ENCODE measurements around the gene MRPL28. TPM values are rescaled to one million over a fixed set of nuclear protein-coding genes. Genes with fewer than 3 reads are reported as not detected.

The MRPL28 gene
- total RNA-seq, 1 experiment from 2014 or later, result 61.4 TPM

DNA sequence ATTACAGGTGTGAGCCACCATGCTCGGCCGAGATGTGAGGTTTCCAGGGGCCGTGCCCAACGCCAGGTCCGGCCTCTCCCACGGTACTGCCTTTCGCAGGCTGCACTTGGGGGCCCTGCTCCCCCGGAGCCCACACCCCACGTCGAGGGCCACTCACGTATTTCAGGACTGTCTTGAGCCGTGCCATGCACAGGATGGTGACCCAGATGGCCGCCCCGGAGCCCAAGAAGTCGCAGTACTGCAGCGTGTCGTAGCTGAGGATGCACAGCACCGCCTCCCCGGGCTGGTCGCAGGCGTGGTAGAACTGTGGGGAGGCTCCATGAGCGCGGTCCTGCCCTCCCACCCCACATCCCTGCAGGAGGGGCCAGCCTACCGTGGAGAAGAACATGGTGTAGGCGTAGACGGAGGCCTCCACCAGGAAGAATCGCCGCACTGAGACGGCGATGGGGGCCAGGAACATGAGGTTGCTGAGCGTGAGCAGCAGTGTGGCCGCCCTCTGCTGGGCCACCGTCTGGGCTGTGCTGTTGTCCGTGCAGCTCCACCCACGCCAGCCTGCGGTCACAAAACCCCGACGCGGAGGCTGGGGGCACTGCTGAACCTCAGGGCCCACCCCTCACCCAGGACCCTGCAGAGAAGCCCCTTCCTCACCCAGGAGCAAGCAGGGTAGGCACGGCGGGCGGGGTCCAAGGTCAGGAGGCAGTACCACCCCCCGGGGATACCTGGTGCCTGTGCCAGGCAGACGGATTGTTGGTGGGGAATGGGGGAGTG is 3.7 kb upstream of the MRPL28 start:
- Histone ChIP-seq H3K9me2 (ENCODE audit: insufficient read depth) (no peaks in the 10 kb centered on the region), H3K9me3 (ENCODE audit: control insufficient read depth in 1 of 2, insufficient read depth in 1 of 2, low read depth in 1 of 2, low read length in 2 of 2) (no peaks in the 10 kb centered on the region), H3K4me3 (replicated peaks in 1 of 2; ENCODE audit: low read depth in 1 of 2, low read length in 2 of 2) (no peak overlapping the region), H3K4me2 (ENCODE audit: low read length) (no peak overlapping the region), H3K27ac (ENCODE audit: low read depth, low read length) (no peak overlapping the region), H3K79me2 (ENCODE audit: insufficient read depth, low read length) (no peaks in the 10 kb centered on the region), H2AFZ (ENCODE audit: low read depth, low read length, poor library complexity, severe bottlenecking) (no peak overlapping the region), H3K9ac (ENCODE audit: low read length) (no peak overlapping the region), H3K36me3 (ENCODE audit: control insufficient read depth in 1 of 2, insufficient read depth in 2 of 2, low read length in 2 of 2) (0 out of 4 replicates have a peak, but pooled peaks cover 0 to 1% of the 10 kb centered on the region in 2 experiments), H4K20me1 (ENCODE audit: insufficient read depth) (no peaks in the 10 kb centered on the region), H3K4me1 (ENCODE audit: control insufficient read depth in 1 of 2, insufficient read depth in 2 of 2, low read length in 2 of 2) (peaks cover 3 to 13% of the 10 kb centered on the region in 2 experiments; a peak in 3 of 4 replicates), H3K27me3 (ENCODE audit: insufficient read depth, low read length) (no peaks in the 10 kb centered on the region)
- no peak for TF ChIP-seq TCF7L2 (IDR thresholded peaks at IDR 0.05; ENCODE audit: borderline replicate concordance, extremely low read depth, insufficient read depth, insufficient read length)
- no peak for TF ChIP-seq YY1 (IDR thresholded peaks at IDR 0.05; ENCODE audit: extremely low read depth, insufficient replicate concordance, low read depth, low read length)
- no peak for TF ChIP-seq POLR2A (IDR thresholded peaks at IDR 0.05; ENCODE audit: borderline replicate concordance, extremely low read depth, insufficient read depth, insufficient read length)
- TF ChIP-seq SIN3A (IDR thresholded peaks at IDR 0.05; ENCODE audit: low read depth), result no peak
- TF ChIP-seq EZH2phosphoT487 (IDR thresholded peaks at IDR 0.05; ENCODE audit: borderline replicate concordance), result no peak
- ChIA-PET RAD21 (ENCODE audit: low non-redundant PET in 1 of 2, low total read pairs in 2 of 2, uncharacterized antibody in 2 of 2, unreplicated experiment in 2 of 2) (no interaction called here), POLR2A (no interaction called here), CTCF (no interaction called here)
- ATAC-seq (no peak), DNase-seq (ENCODE audit: low read depth, low spot score) (no peak)
- BruUV-seq (replicated peaks), result no TSS peak
- intact Hi-C loops (cut with micrococcal nuclease), result no loop called here

DNA sequence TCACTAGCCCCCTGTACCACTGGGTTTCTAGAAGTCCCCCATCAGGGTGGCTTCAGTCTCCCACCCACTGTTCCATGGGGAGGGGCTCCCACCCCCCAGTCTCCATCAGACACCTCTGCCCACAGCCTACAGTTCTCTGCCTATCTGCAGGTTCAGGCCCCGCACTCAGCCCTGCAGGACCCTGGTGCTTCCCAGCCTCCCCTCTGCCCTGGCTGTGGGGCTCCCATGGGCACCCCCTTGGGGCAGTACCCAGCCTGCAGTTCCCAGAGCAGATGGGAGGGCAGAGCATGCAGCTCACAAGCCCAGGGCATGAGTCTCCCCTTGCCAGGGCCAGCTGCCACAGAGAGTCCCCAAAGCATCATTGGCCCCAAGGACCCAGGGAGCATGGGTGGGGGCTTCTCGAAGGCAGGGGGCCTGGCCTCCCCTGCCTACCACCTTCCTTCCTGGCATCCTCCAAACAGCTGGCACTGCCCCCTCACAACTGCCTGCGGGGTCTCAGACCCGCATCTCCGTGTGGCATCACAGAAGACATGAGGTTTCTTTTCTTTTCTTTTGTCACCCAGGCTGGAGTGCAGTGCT is 2.8 kb upstream of the MRPL28 start:
- Histone ChIP-seq H3K4me1 (ENCODE audit: control insufficient read depth in 1 of 2, insufficient read depth in 2 of 2, low read length in 2 of 2) (peaks cover 3 to 13% of the 10 kb centered on the region in 2 experiments; a peak in 3 of 4 replicates), H3K4me2 (ENCODE audit: low read length) (no peak overlapping the region), H3K27me3 (ENCODE audit: insufficient read depth, low read length) (no peaks in the 10 kb centered on the region), H3K27ac (ENCODE audit: low read depth, low read length) (no peak overlapping the region), H4K20me1 (ENCODE audit: insufficient read depth) (no peaks in the 10 kb centered on the region), H3K9me3 (ENCODE audit: control insufficient read depth in 1 of 2, insufficient read depth in 1 of 2, low read depth in 1 of 2, low read length in 2 of 2) (no peaks in the 10 kb centered on the region), H3K4me3 (replicated peaks in 1 of 2; ENCODE audit: low read depth in 1 of 2, low read length in 2 of 2) (no peak overlapping the region), H2AFZ (ENCODE audit: low read depth, low read length, poor library complexity, severe bottlenecking) (no peak overlapping the region), H3K36me3 (ENCODE audit: control insufficient read depth in 1 of 2, insufficient read depth in 2 of 2, low read length in 2 of 2) (0 out of 4 replicates have a peak, but pooled peaks cover 0 to 3% of the 10 kb centered on the region in 2 experiments), H3K79me2 (ENCODE audit: insufficient read depth, low read length) (no peaks in the 10 kb centered on the region), H3K9me2 (ENCODE audit: insufficient read depth) (no peaks in the 10 kb centered on the region), H3K9ac (ENCODE audit: low read length) (no peak overlapping the region)
- ATAC-seq (no peak), DNase-seq (ENCODE audit: low read depth, low spot score) (no peak)
- ChIA-PET CTCF (no interaction called here), POLR2A (no interaction called here), RAD21 (ENCODE audit: low non-redundant PET in 1 of 2, low total read pairs in 2 of 2, uncharacterized antibody in 2 of 2, unreplicated experiment in 2 of 2) (no interaction called here)
- intact Hi-C loops (cut with micrococcal nuclease), result no loop called here
- TF ChIP-seq POLR2AphosphoS5 (IDR thresholded peaks at IDR 0.05; ENCODE audit: low read depth, low read length) (no peak), JUND (IDR thresholded peaks at IDR 0.05) (no peak), ELF1 (IDR thresholded peaks at IDR 0.05; ENCODE audit: borderline replicate concordance, low read depth) (no peak), YY1 (IDR thresholded peaks at IDR 0.05; ENCODE audit: extremely low read depth, insufficient replicate concordance, low read depth, low read length) (no peak), SIN3A (IDR thresholded peaks at IDR 0.05; ENCODE audit: low read depth) (no peak), SP1 (IDR thresholded peaks at IDR 0.05; ENCODE audit: low read depth) (no peak)
- TF ChIP-seq, protein P1, sequence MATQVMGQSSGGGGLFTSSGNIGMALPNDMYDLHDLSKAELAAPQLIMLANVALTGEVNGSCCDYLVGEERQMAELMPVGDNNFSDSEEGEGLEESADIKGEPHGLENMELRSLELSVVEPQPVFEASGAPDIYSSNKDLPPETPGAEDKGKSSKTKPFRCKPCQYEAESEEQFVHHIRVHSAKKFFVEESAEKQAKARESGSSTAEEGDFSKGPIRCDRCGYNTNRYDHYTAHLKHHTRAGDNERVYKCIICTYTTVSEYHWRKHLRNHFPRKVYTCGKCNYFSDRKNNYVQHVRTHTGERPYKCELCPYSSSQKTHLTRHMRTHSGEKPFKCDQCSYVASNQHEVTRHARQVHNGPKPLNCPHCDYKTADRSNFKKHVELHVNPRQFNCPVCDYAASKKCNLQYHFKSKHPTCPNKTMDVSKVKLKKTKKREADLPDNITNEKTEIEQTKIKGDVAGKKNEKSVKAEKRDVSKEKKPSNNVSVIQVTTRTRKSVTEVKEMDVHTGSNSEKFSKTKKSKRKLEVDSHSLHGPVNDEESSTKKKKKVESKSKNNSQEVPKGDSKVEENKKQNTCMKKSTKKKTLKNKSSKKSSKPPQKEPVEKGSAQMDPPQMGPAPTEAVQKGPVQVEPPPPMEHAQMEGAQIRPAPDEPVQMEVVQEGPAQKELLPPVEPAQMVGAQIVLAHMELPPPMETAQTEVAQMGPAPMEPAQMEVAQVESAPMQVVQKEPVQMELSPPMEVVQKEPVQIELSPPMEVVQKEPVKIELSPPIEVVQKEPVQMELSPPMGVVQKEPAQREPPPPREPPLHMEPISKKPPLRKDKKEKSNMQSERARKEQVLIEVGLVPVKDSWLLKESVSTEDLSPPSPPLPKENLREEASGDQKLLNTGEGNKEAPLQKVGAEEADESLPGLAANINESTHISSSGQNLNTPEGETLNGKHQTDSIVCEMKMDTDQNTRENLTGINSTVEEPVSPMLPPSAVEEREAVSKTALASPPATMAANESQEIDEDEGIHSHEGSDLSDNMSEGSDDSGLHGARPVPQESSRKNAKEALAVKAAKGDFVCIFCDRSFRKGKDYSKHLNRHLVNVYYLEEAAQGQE (IDR thresholded peaks at IDR 0.05; ENCODE audit: low read depth), result no peak
- TF ChIP-seq, protein P2, sequence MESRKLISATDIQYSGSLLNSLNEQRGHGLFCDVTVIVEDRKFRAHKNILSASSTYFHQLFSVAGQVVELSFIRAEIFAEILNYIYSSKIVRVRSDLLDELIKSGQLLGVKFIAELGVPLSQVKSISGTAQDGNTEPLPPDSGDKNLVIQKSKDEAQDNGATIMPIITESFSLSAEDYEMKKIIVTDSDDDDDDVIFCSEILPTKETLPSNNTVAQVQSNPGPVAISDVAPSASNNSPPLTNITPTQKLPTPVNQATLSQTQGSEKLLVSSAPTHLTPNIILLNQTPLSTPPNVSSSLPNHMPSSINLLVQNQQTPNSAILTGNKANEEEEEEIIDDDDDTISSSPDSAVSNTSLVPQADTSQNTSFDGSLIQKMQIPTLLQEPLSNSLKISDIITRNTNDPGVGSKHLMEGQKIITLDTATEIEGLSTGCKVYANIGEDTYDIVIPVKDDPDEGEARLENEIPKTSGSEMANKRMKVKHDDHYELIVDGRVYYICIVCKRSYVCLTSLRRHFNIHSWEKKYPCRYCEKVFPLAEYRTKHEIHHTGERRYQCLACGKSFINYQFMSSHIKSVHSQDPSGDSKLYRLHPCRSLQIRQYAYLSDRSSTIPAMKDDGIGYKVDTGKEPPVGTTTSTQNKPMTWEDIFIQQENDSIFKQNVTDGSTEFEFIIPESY (IDR thresholded peaks at IDR 0.05; ENCODE audit: extremely low read depth, insufficient replicate concordance, low read length), result no peak
- TF ChIP-seq, protein P3, sequence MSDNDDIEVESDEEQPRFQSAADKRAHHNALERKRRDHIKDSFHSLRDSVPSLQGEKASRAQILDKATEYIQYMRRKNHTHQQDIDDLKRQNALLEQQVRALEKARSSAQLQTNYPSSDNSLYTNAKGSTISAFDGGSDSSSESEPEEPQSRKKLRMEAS (IDR thresholded peaks at IDR 0.05), result no peak
- no TSS peak for BruUV-seq (replicated peaks)

Data from HCT116 (cell line).